Activated B cell treated with CpG ODN at 0.5 μM for 24 hours (primary cell): Measurements from ENCODE around the gene PRDX4. TPM values are rescaled to one million over a fixed set of nuclear protein-coding genes. Genes with fewer than 3 reads are reported as not detected.
A peak's percentile ranks its signal among the peaks of the same experiment; 100 is the strongest.

ENCODE experiments used
- ATAC-seq: fragments of 200-7000 bp; cut with Tn5 transposase; one replicate; pipeline ENCODE4 v1.10.0; 2021; ENCODE audit warnings: low read depth, mild to moderate bottlenecking, moderate library complexity
- CTCF ChIA-PET: fragments of 350-600 bp; sonication (Branson Sonifier 250); formaldehyde crosslinking; loops from one replicate; lab custom pipeline; 2021; ENCODE audit warnings: antibody characterized with exemption; lab: Charles Lee
- POLR2A ChIA-PET: fragments of 350-600 bp; sonication (Branson Sonifier 250); formaldehyde crosslinking; loops from one replicate; lab custom pipeline; 2021; ENCODE audit warnings: antibody characterized with exemption; lab: Charles Lee
- DNase-seq: peaks from one replicate; pipeline ENCODE4 v3.0.0; 2022
- H3K27ac Mint-ChIP-seq: one replicate; pipeline ENCODE4 v1.8.0; 2020; ENCODE audit warnings: mixed read lengths
- H3K27me3 Mint-ChIP-seq: one replicate; pipeline ENCODE4 v1.8.0; 2021; ENCODE audit warnings: mixed read lengths
- H3K36me3 Mint-ChIP-seq: one replicate; pipeline ENCODE4 v1.8.0; 2021; ENCODE audit warnings: low read depth, mixed read lengths
- H3K4me1 Mint-ChIP-seq: one replicate; pipeline ENCODE4 v1.8.0; 2021; ENCODE audit warnings: mixed read lengths
- H3K4me3 Mint-ChIP-seq: one replicate; pipeline ENCODE4 v1.8.0; 2020; ENCODE audit warnings: mild to moderate bottlenecking, mixed read lengths
- H3K9me3 Mint-ChIP-seq: one replicate; pipeline ENCODE4 v1.8.0; 2020; ENCODE audit warnings: mixed read lengths
- CTCF ChIP-seq: fragments of 200-600 bp; IDR thresholded peaks from one replicate; pipeline ENCODE4 v1.8.0; 2022; ENCODE audit warnings: antibody characterized with exemption, mild to moderate bottlenecking
- intact Hi-C: fragments of 100-400 bp; cut with micrococcal nuclease; formaldehyde crosslinking; loops from one replicate; pipeline ENCODE4 v1.15.1; 2024
- total RNA-seq: library from RNA; stranded (reverse); gene quantifications from 2 replicates; pipeline ENCODE4 v1.2.3, GENCODE V29; 2022

Gene PRDX4
- total RNA-seq, 1 donor from 2014 or later, result 29.2 TPM

- CTCF ChIA-PET, result interaction anchor here (2.2 kb wide), 1 partner anchor 176 kb away, joined by 8 read pairs; no protein-coding TSS in a partner anchor
- ATAC-seq (peak; percentile 40), DNase-seq (no peak)
- intact Hi-C loops, result no loop called here
- no peak for TF ChIP-seq CTCF
- POLR2A ChIA-PET, result interaction anchor here (0.6 to 1.7 kb wide), 4 partner anchors 17 to 329 kb away, joined by 3 to 6 read pairs (median 3); partner anchors contain the start of genes ACOT9 and EIF2S3
- Mint-ChIP-seq H3K36me3 (peaks cover 52% of the 10 kb centered on the region), H3K9me3 (no peaks in the 10 kb centered on the region), H3K4me1 (peaks cover 7% of the 10 kb centered on the region), H3K4me3 (peak overlapping the region; percentile 55), H3K27me3 (no peaks in the 10 kb centered on the region), H3K27ac (peak overlapping the region; percentile 82)
Measured at GRCh38 chrX:23726191-23726590, 58.9 kb downstream of the PRDX4 start.

- no peak overlapping the region for H3K27ac Mint-ChIP-seq
- peaks cover 14% of the 10 kb centered on the region for H3K4me1 Mint-ChIP-seq
- intact Hi-C loops, result no loop called here
- no peaks in the 10 kb centered on the region for H3K9me3 Mint-ChIP-seq
- H3K36me3 Mint-ChIP-seq, result peaks cover 55% of the 10 kb centered on the region
- H3K27me3 Mint-ChIP-seq, result no peaks in the 10 kb centered on the region
- DNase-seq (no peak), ATAC-seq (no peak)
- TF ChIP-seq CTCF, result no peak
- ChIA-PET CTCF (interaction anchor here (2.2 kb wide), 1 partner anchor 175 kb away, joined by 8 read pairs; no protein-coding TSS in a partner anchor), POLR2A (interaction anchor here (0.6 to 1.7 kb wide), 2 partner anchors 54 to 57 kb away, joined by 6 read pairs; no protein-coding TSS in a partner anchor)
- H3K4me3 Mint-ChIP-seq, result no peak overlapping the region
Measured at GRCh38 chrX:23727206-23727605, 59.9 kb downstream of the PRDX4 start.

- no peak for TF ChIP-seq CTCF
- Mint-ChIP-seq H3K27me3 (no peaks in the 10 kb centered on the region), H3K27ac (no peak overlapping the region), H3K36me3 (peaks cover 47% of the 10 kb centered on the region), H3K9me3 (no peaks in the 10 kb centered on the region), H3K4me3 (no peak overlapping the region), H3K4me1 (peaks cover 26% of the 10 kb centered on the region)
- intact Hi-C loops, result no loop called here
- ChIA-PET POLR2A (interaction anchor here (0.7 kb wide), 1 partner anchor 224 kb away, joined by 9 read pairs; no protein-coding TSS in a partner anchor), CTCF (no interaction called here)
- no peak for ATAC-seq
- DNase-seq, result no peak
Measured at GRCh38 chrX:23729214-23729613, 61.9 kb downstream of the PRDX4 start.

GRCh38 chrX:23731951-23732350 is 64.7 kb downstream of the PRDX4 start:
- Mint-ChIP-seq H3K4me1 (peaks cover 21% of the 10 kb centered on the region), H3K27me3 (no peaks in the 10 kb centered on the region), H3K4me3 (no peak overlapping the region), H3K36me3 (peaks cover 40% of the 10 kb centered on the region), H3K27ac (peak overlapping the region; percentile 70), H3K9me3 (no peaks in the 10 kb centered on the region)
- ATAC-seq, result no peak
- TF ChIP-seq CTCF, result no peak
- ChIA-PET POLR2A (interaction anchor here (0.6 kb wide), 1 partner anchor 323 kb away, joined by 5 read pairs; the partner anchor contains the start of gene EIF2S3), CTCF (interaction anchor here (1.1 kb wide), 1 partner anchor 170 kb away, joined by 5 read pairs; no protein-coding TSS in a partner anchor)
- intact Hi-C loops, result loop anchor here (1.0 to 2.0 kb wide), 3 partner anchors 11 to 323 kb away; partner anchors contain the start of genes ACOT9, EIF2S3 and SAT1
- no peak for DNase-seq

- Mint-ChIP-seq H3K4me1 (peaks cover 18% of the 10 kb centered on the region), H3K27me3 (no peaks in the 10 kb centered on the region), H3K9me3 (no peaks in the 10 kb centered on the region), H3K4me3 (peak overlapping the region; percentile 37), H3K27ac (peak overlapping the region; percentile 80), H3K36me3 (peaks cover 38% of the 10 kb centered on the region)
- POLR2A ChIA-PET, result interaction anchor here (2.0 kb wide), 1 partner anchor 10 kb away, joined by 9 read pairs; the partner anchor contains the start of gene ACOT9
- ATAC-seq (peak; percentile 77), DNase-seq (no peak)
- no peak for TF ChIP-seq CTCF
- CTCF ChIA-PET, result no interaction called here
- intact Hi-C loops, result loop anchor here (1.0 to 2.0 kb wide), 3 partner anchors 11 to 322 kb away; partner anchors contain the start of genes ACOT9, EIF2S3 and SAT1
Measured at GRCh38 chrX:23732704-23733103, 65.4 kb downstream of the PRDX4 start.

Other genes starting within 250 kb of the PRDX4 start
- gene ACOT9, start 75.8 kb downstream of the PRDX4 start, total RNA-seq, result 46.0 and 49.4 TPM in 2 replicates
- 75.1 and 88.9 TPM in 2 replicates for gene SAT1, start 115.7 kb downstream of the PRDX4 start, total RNA-seq
- gene APOO, start 240.4 kb downstream of the PRDX4 start, total RNA-seq, result 14.0 and 16.6 TPM in 2 replicates
- not detected in 2 replicates for gene CXorf58, start 240.5 kb downstream of the PRDX4 start, total RNA-seq